K562 treated with DMSO at 1 percent for 12 hours (cell line): ENCODE data around the gene C6orf120. TPM values are rescaled to one million over a fixed set of nuclear protein-coding genes. Genes with fewer than 3 reads are reported as not detected.

Experiments used
- total RNA-seq: library from RNA; unstranded; fragments of 300-600 nt; gene quantifications from 2 replicates; pipeline ENCODE4 v1.2.3, GENCODE V29; 2022; ENCODE audit not compliant: insufficient read depth

Gene C6orf120
- 19.3 and 40.2 TPM in 2 replicates for total RNA-seq

DNA sequence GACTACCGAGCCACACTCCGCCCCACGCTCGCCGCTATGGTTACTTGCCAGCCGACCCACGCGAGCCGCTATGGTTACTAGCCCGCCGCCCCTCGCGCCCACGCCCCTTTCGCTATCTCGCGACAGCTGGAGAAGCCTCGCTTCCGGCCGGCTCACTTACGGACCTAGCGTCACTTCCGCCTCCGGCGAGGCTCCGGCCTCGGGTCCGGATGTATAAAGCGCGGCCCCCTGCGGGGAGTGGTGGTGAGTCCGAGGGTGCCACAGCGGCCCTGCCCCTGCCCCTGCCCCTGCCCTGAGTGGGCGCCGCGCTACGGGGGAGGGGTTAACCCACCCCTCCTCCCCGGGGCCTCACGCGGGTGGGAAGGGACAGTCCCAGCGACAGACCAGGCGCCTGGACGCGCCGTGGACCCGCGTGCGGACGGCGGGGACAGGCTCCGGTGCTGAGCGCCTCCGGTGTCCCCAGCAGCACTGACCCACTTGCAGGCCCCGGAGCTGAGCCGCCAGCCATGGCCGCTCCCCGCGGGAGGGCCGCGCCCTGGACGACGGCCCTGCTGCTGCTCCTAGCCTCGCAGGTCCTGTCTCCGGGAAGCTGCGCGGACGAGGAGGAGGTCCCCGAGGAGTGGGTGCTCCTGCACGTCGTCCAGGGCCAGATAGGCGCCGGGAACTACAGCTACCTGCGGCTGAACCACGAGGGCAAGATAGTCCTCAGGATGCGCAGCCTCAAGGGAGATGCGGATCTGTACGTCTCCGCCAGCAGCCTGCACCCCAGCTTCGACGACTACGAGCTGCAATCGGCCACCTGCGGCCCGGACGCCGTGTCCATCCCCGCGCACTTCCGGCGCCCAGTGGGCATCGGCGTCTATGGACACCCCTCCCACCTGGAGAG is at the start of gene C6orf120, which contains the start of gene WDR27:
TSS of gene C6orf120 (plus strand) at position 173 of the 886 bp plus-strand sequence. CDS start at position 507, 334 bp downstream.
TSS of gene WDR27 (minus strand) at position 76 of the 886 bp plus-strand sequence. CDS start 13,024 bp downstream, outside the sequence.

DNA sequence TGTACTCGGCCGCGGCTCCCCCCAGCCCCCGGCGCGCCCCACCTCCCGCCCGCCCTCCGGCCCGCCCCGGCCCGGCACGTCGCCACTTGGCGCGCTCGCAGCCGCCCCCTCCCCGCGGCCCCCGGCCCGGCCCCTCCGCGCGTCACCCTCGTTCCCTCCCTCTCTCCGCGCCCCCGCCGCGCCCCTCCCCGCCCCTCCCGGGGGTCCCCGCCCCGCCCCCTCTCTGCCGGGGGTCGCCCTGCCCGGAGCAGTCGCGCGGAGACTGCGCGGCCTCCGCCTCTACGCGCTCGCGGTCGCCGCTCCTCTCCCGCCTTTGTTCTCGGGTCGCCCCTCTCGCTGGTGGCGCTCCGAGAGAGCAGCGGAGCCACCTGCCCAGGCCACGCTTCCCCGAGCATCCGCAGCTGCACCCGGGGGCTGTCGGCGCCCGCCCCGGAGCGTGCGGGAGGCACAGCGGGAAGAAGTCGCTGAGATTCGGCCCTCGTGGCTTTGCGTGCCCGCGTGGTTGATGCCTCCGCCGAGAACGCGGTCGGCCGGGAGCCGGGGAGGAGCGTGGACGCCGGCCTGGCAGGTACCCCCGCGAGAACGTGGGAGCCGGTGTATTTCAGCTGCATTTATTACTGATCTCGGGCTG is 22.7 kb downstream of the C6orf120 start, which contains the start of gene PHF10:
TSS of gene PHF10 (minus strand) at position 7 of the 631 bp plus-strand sequence. CDS start 569 bp downstream, outside the sequence.

DNA sequence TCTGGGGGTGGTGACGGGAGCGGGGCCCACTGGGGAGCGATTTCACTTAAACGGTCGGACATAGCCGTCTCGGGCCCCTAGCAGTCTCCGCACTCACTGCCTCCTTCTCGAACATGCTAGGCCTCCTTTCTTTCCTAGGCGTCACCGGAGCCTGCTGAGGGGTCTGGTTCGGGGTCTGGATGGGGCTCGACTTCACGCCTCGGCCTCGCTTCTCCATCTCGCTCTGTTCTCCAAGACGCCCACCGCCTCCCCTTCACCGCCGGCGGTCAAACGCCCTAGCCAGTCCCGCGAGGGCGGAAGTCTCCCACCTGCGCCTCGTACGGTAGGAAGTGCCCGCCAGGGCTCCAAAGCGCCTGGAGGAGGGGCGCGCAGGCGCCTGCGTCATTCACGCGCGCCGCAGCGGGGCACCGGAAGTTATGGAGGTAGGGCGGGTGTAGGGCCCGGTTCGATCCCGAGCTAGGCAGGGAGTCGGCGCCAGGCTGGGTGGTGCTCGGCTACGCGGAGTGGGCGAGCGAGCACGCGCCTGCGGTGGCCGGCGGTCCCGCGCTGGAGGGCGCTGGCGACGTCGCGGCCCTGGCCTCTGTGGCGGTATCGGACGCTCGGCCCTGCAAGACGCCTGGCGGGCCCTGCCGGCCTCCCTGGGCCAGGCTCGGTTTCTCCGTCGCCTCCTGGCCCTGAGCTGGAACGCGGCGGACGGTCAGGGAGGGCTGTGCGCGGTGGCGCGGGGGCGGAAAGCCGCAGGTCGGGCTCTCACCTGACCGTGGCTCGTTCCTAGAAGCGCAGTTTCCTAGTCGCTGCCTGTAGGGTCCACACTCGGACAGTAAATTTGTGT is 49.5 kb downstream of the C6orf120 start, which contains the start of the genes DYNLT2 and ERMARD:
TSS of gene DYNLT2 (minus strand) at position 331 of the 832 bp plus-strand sequence. CDS start at position 217, 114 bp downstream.
TSS of gene ERMARD (plus strand) at position 381 of the 832 bp plus-strand sequence. CDS start at position 417, 36 bp downstream.

Other genes starting within 250 kb of the C6orf120 start
- 8.1 and 31.1 TPM in 2 replicates for gene WDR27, start 97 bp upstream of the C6orf120 start, total RNA-seq
- gene PHF10, start 22.4 kb downstream of the C6orf120 start, total RNA-seq, result 29.9 and 71.7 TPM in 2 replicates
- 1.5 and 6.6 TPM in 2 replicates for gene DYNLT2, start 49.4 kb downstream of the C6orf120 start, total RNA-seq
- 15.1 and 18.4 TPM in 2 replicates for gene ERMARD, start 49.5 kb downstream of the C6orf120 start, total RNA-seq